HG03442 (cell line): ENCODE data around the gene INPP5K.
A peak's percentile ranks its signal among the peaks of the same experiment; 100 is the strongest.
"Not testable (repeated sequence)": the region's sequence is repeated elsewhere in the genome, so short reads cannot be mapped to it uniquely, and the experiment has no call there.

Source experiments
- ATAC-seq: cut with Tn5 transposase; IDR thresholded peaks from one replicate; pipeline ENCODE4 v1.9.1; 2021; ENCODE audit warnings: mild to moderate bottlenecking, moderate library complexity; ENCODE audit not compliant: unreplicated experiment

The INPP5K gene

GRCh38 chr17:1548032-1548431 is 31.6 kb upstream of the INPP5K start:
- ATAC-seq = no peak

GRCh38 chr17:1546292-1546922 is 30.0 kb upstream of the INPP5K start:
- no peak for ATAC-seq

DNA sequence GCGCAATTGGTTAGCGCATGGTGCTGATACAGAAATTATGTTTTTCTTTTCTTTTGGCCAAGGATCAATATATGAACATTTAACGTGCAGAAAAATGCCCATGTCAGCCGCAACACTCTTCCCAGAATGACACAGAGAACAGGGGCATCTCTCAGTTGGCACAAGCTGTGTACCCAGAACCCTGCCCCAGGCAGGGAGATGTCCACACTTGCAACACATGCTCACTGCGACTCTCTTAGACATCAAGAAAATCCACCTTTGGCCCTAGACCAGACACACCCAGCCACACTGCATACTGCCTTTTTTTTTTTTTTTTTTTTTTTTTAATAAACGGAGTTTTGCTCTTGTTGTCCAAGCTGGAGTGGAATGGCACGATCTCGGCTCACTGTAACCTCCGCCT is 29.2 kb upstream of the INPP5K start:
- ATAC-seq = no peak

GRCh38 chr17:1542316-1542715 is 25.9 kb upstream of the INPP5K start:
- ATAC-seq = no peak

- no peak for ATAC-seq
Measured at GRCh38 chr17:1541367-1541904, 25.0 kb upstream of the INPP5K start.

DNA sequence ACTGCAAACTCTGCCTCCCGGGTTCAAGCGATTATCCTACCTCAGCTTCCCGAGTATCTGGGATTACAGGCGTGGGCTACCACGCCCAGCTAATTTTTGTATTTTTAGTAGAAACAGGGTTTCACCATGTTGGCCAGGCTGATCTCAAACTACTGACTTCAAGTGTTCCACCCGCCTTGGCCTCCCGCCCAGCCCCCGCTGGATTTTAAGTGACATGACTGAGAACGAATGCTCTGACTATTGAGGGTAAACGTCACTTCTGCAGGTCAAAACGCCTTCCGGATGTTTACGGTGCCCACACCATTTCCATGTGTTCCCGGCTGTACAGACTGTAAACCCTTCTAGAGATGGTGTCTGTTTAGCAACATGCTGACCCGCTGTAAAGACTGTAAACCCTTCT is 23.4 kb upstream of the INPP5K start:
- ATAC-seq = no peak

GRCh38 chr17:1535737-1536136 is 19.3 kb upstream of the INPP5K start:
- ATAC-seq = no peak

DNA sequence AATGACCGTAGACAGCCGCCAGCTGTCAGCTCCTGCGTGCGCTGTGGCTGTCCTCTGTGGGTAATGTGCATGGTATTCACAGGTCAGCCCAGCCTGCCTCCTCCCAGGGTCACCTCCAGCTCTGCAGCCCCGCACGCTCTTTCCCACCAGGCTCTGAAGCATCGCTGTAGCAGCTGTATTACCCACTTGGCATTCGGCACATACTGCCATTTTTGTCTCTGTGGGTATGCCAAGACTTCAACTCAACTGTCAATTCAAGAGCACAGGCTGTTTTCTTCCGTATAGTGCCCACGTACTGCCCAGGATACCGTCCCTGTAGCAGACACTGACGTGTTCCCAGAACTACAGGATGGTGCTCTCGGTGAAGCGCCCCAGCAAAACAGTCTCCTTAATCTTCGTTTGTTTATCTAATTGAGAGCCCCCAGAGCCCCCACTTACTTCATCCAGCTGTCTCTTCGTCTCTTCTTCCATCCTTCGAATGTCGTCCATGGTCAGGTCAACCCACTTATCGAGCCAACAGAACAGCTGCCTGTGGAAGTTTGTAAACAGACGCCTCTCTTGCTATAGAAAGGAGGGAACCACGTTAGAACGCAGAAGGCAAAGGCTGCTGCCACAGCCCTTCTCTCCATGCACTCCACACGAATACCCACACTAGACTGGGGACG is 17.4 kb upstream of the INPP5K start:
- no peak for ATAC-seq

GRCh38 chr17:1532836-1533602 is 16.6 kb upstream of the INPP5K start:
- no peak for ATAC-seq

DNA sequence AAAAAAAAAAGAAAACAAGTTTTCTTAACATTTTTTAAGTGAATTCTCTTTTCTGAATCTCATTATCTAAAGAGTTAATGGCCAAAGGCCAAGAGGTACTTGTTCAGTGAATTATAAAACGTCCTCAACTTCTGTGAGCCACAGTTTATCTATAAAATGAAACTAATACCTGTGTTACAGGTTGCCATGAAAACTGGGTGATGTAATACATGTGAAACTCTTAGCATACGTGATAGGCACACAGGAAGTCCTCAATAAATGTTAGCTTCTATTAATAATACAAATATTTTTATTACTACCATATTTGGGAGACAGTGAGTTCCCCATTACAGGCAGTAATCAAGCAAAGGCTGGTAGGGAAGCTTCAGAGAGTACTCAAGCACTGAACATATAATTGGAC is 13.5 kb upstream of the INPP5K start:
- no peak for ATAC-seq

GRCh38 chr17:1526876-1527275 is 10.5 kb upstream of the INPP5K start:
- not testable (repeated sequence) for ATAC-seq

DNA sequence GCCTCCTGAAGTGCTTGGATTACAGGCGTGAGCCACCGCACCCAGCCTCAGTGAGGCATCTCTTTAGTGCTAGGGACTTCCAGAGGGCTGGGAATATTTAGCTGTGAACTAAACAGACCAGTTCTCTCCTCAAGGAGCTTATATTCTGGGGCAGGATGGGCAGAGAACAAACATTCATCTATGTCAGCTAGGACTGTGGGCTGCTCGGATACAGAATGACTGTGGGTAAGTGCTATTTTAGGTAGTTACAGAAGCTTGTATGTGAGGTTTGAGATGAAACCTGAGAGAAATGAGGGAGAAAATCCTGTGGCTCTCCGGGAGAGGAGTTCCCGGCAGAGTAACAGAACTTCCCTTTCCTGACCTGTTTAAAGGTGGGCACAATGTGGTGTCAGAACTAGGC is 6.2 kb upstream of the INPP5K start:
- no peak for ATAC-seq

DNA sequence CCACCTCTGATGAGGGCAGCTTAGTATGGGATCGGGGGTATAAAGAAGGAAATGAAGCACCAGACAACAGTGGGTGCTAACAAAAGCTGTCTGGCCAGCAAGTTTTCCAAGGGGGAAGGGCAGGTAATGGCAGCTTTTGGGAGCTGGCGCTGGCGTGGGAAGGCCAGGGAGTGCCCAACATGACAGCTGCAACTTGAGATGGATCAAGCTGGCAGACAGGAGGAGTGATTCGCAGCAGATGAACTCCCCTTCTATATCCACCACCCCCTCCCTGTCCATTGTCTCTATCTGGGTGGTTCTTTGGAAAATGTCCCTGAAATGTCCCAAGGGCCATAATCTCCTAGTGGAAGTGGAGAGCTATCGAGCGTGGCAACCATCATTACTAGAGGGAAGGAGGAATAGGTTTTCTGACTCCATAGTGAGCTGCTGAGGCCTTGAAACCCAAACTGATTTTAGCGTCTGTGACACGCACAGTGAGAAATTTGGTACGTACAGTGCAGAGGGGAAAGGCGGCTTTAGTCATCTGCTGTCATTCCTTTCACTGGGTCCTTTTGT is 4.8 kb upstream of the INPP5K start:
- ATAC-seq = no peak

DNA sequence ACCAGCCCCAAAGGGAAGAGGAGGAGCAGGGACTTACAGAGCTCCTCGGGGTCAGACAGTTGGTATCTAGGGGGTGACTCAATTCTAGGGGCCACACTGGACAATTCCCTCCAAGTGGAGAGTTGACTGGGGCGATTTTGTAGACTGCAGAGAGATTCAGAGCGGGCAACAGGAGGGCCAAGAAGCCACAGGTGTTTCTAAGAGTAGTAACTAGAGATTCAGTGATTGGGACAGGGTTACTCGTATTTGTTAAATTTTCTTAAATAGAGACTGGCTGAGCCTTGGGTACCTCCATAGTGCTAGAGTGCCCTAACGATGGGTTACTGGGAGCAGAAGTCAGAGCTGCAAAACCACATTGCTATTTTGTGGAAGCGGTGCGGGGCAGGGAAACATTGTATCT is 3.3 kb upstream of the INPP5K start:
- no peak for ATAC-seq

- ATAC-seq = no peak
Measured at GRCh38 chr17:1518410-1518809, 2.0 kb upstream of the INPP5K start.

GRCh38 chr17:1515640-1516387 is 598 bp downstream of the INPP5K start:
- ATAC-seq = peak; percentile 9

GRCh38 chr17:1512351-1512750 is 4.1 kb downstream of the INPP5K start:
- ATAC-seq = no peak

GRCh38 chr17:1511756-1512321 is 4.6 kb downstream of the INPP5K start:
- no peak for ATAC-seq

DNA sequence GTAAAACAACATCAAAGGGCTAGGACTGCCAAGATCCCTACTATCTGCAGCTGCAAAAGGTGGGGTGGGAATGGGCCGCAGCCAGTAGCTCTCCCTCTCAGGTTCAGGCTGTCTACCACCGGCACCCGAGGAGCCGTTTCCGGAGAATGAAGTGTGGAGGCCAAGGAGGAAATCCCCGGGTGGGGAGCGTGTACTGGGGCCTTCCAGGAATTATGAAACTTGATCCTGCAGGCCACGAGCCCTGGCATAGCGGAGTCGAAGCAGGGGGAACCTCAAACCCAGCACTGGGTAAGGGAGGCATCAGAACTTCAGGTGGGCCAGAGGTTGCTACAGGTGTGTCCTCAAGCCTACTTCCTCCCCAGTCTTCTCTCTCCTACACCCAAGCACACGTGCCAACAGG is 5.1 kb downstream of the INPP5K start:
- ATAC-seq = no peak

- no peak for ATAC-seq
Measured at GRCh38 chr17:1509290-1509881, 7.0 kb downstream of the INPP5K start.
